ENCODE results near the gene APOL5. TPM values are rescaled to one million over a fixed set of nuclear protein-coding genes. Genes with fewer than 3 reads are reported as not detected.
"Not testable (repeated sequence)": the region's sequence is repeated elsewhere in the genome, so short reads cannot be mapped to it uniquely, and the experiment has no call there.

The APOL5 gene
- total RNA-seq, 1 donor from 2014 or later = not detected

DNA sequence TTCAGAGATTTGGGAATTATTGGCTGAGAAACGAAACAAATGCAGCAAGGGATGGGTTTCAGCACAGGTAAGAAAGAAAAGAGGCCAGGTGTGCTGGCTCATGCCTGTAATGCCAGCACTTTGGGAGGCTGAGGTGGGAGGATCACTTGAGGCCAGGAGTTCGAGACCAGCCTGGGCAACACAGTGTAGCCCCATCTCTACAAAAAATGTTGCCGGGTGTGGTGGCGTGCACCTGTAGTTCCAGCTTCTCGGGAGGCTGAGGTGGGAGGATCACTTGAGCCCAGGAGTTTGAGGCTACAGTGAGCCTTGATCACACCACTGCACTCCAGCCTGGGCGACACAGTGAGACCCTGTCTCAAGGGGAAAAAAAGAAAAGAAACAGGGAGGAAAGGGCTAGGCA, 20.2 kb downstream of the APOL5 start:
- DNase-seq (ENCODE audit: low spot score) = not testable (repeated sequence)
- intact Hi-C loops (cut with DNase I) = loop anchor here (5.0 kb wide), 1 partner anchor 111 kb away; no protein-coding TSS in a partner anchor

DNA sequence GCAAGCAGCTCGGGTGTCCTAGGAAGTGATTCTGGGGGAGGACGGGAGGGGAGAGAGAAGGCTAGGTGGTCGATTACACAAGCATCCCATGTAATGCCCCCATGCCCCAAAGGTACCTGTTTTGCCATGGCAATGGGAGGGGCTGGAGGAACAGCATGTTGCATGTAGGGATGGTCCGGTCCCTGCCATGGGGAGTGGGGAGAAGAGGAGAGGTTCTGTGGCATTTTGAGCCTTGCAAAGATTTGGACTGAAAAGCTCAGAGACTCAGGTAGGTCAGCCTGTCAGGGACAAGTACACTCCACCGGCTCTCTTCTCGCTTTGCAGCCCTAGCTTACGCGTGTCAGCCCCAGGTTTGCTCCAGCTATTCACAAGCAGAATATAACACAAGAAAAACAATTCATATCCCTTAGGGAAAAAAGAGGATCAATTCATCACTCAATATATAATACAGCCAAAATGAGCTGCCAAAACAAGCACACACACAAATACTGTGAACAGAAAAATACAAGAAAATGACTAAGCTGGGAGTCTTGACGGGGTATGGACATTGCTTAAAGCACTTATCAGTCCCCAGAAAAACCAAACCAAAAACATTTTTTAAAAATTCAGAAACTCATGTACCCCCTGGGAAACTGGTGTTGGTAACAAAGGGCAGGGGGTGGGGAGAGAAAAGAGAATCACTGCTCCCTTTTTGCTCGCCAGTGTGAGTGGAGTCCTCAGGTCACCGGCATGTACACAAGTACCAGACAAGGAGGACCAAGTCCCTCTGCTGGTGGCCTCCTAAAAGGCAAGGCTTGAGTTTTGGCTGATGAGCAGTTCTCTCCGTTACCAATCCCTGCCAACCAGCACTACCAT, 21.6 kb downstream of the APOL5 start:
- no peak for DNase-seq (ENCODE audit: low spot score)
- intact Hi-C loops (cut with DNase I) = loop anchor here (5.0 kb wide), 1 partner anchor 112 kb away; no protein-coding TSS in a partner anchor

DNA sequence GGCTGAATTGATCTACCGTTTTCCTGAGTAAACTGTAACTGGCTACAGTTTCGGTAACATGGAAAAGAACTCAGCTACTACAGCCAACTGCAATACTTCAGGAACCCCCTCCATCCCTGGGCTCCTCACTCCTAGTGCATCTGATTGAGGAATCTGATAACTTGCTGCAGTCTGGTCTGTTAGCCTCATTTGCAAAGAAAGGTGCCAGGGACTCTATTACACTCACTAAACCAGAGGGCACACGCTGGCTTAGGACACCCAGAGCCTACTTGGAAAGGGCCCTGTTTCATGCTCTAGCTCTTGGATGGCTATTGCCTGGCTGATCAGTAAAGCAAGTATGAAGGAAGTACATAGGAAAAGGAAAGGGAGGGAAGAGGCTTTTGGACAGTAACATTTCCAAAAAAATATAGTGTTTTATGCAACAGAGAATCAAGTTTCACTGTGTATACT, 22.3 kb downstream of the APOL5 start:
- intact Hi-C loops (cut with DNase I) = loop anchor here (5.0 kb wide), 2 partner anchors 113 to 182 kb away; no protein-coding TSS in a partner anchor
- DNase-seq (ENCODE audit: low spot score) = no peak

DNA sequence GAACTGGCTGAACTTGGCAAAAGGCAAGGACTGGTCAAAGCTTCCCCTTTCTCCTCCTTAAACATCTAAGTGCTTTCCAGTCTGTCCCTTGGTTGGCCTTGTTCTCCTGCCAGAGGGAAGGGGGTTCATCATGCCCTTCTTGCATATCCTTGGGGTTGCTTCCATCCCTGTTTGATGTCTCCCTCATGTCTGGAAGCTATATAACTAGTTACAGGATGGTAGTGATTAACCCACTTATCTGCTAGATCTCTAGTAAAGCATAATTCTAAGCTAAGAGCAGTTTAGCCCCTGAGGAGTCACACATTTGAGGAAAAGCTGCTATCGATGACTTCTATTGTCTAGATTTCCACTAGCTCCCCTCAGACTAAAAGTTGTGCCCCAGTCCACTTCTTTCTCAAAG, 22.9 kb downstream of the APOL5 start:
- DNase-seq (ENCODE audit: low spot score) = no peak
- intact Hi-C loops (cut with DNase I) = loop anchor here (5.0 kb wide), 1 partner anchor 182 kb away; no protein-coding TSS in a partner anchor

- intact Hi-C loops (cut with DNase I) = loop anchor here (5.0 kb wide), 1 partner anchor 180 kb away; no protein-coding TSS in a partner anchor
- no peak for DNase-seq (ENCODE audit: low spot score)
Observed at GRCh38 chr22:35742342-35743100, 24.8 kb downstream of the APOL5 start.

GRCh38 chr22:35743326-35743860, 25.7 kb downstream of the APOL5 start:
- intact Hi-C loops (cut with DNase I) = loop anchor here (5.0 kb wide), 1 partner anchor 179 kb away; no protein-coding TSS in a partner anchor
- DNase-seq (ENCODE audit: low spot score) = no peak

DNA sequence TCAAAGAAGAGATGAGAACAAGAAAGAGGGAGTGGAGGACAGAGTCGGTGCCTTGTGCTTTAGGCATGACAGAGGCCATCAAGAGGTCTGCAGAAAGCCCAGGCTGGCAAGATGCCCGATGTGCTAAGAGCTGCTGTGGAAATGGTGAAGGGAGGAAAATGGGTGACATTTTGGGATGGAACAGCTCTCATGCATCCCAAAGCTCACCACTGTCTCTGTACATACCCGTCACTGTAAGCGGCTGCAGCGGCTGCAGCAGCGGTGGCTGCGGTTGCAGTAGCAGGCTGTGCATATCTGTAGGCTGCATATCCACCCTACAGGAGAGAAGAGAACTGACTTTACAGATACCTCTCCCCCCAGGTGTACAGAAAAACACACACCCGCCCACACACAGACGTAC, 28.6 kb downstream of the APOL5 start:
- intact Hi-C loops (cut with DNase I) = loop anchor here (5.0 kb wide), 1 partner anchor 91 kb away; no protein-coding TSS in a partner anchor

DNA sequence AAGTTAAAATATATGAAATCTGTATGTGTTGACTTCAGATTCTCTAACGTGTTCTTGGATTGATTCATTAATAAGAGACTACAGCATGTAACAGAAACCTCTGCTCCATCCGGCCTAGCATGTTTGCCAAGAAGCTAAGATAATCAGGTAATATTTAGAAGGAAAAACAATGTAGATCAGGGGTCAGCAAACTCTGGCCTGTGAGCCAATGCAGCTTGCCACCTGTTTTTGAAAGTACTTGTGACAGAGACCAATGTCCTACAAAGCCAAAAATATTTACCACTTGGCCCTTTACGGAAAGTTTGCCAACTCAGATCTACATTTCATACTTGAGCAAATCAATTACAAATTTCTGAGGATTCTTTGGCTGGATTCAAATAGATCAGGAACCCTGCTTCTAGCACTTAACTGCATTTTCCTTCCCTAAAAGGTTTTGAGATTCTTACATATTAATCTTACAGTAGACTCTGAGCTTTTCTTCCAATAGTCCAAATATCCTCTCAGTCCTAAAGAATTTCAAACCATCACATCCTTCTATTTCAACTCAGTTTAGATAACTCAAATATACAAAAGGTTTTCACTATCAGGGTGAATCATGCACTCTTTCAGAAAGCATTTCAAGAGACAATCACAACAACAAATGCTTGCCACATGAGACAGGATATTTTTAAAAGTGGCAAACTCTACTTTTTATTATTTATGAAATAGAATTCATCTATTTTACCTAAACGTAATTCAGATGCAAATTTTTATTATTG, 29.5 kb downstream of the APOL5 start:
- DNase-seq (ENCODE audit: low spot score) = no peak
- intact Hi-C loops (cut with DNase I) = loop anchor here (5.0 kb wide), 1 partner anchor 90 kb away; no protein-coding TSS in a partner anchor

More for the DNA sequence above, 28.6 kb downstream of the APOL5 start:
- DNase-seq (ENCODE audit: low spot score) = no peak

DNA sequence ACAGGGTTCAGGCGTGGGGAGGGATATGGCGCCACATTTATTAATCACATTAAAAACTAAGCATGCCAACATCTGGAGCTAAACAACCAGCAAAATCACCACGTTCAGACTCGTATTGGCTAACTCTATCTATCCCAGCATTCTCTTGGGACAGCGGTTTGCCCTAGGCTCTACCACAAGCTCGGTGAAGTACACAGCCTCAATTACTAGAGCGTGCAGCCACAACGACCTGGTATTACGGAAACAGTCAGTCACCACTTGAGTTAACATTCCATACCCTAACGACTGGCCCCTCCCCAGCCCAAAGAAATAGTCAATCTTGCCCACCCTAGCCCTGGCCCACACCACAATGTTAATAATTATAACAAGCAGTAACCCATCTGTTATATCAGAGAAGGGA, 32.1 kb downstream of the APOL5 start:
- no peak for DNase-seq (ENCODE audit: low spot score)
- intact Hi-C loops (cut with DNase I) = loop anchor here (5.0 kb wide), 1 partner anchor 87 kb away; no protein-coding TSS in a partner anchor

DNA sequence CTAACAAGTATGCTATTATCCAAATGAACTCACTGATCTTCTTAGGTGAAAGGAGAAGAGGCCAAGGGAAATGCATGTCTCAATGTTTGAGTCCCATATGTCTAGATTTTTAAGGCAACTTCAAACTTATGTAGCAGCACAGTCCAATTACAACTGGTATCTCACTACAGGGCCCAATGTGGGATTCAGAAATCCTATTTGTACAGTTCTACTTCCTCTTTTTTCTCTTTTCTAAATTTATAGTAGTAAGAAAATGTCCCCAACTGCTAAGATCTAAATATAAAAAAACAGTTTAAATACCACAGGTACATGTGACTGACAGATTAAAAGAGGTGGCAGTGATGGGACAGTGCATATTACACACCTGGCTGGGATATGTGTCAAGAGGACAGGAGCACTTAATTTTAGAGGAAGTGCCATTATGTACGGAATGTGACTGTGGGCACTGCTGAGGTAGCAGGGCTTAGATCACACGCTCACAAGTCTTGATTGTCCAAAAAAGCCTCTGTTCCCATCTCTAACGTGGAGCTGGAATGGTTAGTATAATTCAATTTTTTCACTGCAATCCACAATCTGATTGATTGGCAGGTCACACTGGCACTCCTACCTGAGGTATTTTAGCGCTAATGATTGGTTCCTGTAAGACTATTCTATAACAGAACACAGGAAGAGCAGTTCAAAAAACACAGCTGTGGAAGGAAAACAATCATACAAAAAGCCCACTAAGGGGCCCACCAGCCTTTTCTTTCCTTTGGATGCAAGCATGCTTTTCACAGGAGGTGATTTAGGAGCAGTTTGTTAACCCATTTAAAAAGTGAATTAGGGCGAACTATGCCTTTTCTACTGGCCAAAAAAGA, 34.6 kb downstream of the APOL5 start:
- no peak for DNase-seq (ENCODE audit: low spot score)
- intact Hi-C loops (cut with DNase I) = no loop called here

DNA sequence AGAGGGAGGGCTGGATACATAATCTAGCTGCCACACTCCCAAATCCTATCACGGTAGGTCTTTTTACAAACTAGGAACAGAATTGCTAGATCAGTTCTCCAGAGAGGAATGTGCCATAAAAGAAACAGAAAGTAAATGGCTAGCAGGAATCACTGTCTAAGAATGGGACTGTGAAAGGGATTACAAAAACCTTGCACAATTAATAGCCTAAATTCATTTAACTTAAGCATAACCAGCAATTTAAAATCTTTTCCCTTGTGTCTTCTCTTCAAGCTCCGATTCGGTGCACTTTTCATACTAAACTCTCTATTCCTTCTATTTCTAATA, 35.2 kb downstream of the APOL5 start:
- no peak for DNase-seq (ENCODE audit: low spot score)
- intact Hi-C loops (cut with DNase I) = no loop called here

GRCh38 chr22:35754761-35755160, 37.1 kb downstream of the APOL5 start:
- intact Hi-C loops (cut with DNase I) = no loop called here

DNA sequence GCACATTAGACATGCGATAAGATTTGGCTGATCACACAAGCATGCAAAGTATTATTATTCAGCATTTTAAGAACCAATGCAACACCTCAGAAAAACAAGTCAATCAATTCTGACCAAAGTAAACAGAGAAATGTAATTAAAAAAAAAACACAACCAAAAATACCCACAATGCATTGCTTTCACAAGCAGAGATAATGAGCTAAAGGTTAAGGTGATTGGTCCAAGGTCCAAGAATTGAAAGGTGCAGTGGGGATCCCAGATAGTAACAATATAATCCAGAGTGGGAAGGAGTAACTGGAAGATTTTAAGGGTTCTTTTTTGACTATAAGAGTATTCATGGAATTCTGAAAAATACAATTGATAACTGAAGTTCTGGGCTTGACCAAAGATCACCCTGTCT, 39.0 kb downstream of the APOL5 start:
- intact Hi-C loops (cut with DNase I) = no loop called here
- DNase-seq (ENCODE audit: low spot score) = no peak

More at GRCh38 chr22:35754761-35755160, 37.1 kb downstream of the APOL5 start:
- no peak for DNase-seq (ENCODE audit: low spot score)

GRCh38 chr22:35758394-35758793, 40.7 kb downstream of the APOL5 start:
- DNase-seq (ENCODE audit: low spot score) = no peak
- intact Hi-C loops (cut with DNase I) = no loop called here

DNA sequence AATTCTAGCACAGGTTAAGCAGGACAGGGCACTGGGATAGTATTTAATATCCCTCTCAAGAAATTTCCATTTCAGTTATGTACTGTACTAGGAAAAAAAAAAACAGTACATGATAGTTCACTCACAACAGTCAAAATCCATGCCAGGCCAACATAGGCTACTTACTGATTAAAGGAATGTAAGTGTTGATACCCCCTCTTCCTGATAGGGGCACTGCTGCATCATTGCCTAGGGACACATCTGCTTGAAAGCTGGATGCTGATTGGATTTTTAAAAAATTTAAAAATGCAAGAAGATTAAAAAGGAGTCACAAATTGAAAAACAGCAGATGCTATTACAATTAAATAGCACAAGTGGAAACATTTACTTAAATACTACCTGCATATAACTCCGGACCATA, 43.4 kb downstream of the APOL5 start:
- no peak for DNase-seq (ENCODE audit: low spot score)
- intact Hi-C loops (cut with DNase I) = loop anchor here (10.0 kb wide), 1 partner anchor 154 kb away; no protein-coding TSS in a partner anchor

- intact Hi-C loops (cut with DNase I) = loop anchor here (10.0 kb wide), 1 partner anchor 148 kb away; no protein-coding TSS in a partner anchor
- DNase-seq (ENCODE audit: low spot score) = no peak
Observed at GRCh38 chr22:35766654-35767580, 49.2 kb downstream of the APOL5 start.

GRCh38 chr22:35769974-35770373, 52.3 kb downstream of the APOL5 start:
- intact Hi-C loops (cut with DNase I) = loop anchor here (10.0 kb wide), 1 partner anchor 145 kb away; no protein-coding TSS in a partner anchor
- no peak for DNase-seq (ENCODE audit: low spot score)

Data from cardiac septum (tissue), 1 donor.